WTC11 (cell line): ENCODE results near the gene GRN. TPM values are rescaled to one million over a fixed set of nuclear protein-coding genes. Genes with fewer than 3 reads are reported as not detected.

Source experiments
- ATAC-seq: fragments of 200-7000 bp; cut with Tn5 transposase; 2 replicates; pipeline ENCODE4 v1.10.0; 2021; ENCODE audit warnings: mild to moderate bottlenecking, moderate library complexity
- CTCF ChIA-PET: fragments of 300-600 bp; sonication (Branson Sonifier 250); formaldehyde crosslinking; loops from one replicate; lab custom pipeline; 2021; ENCODE audit warnings: antibody characterized with exemption; lab: Charles Lee
- POLR2A ChIA-PET: fragments of 350-600 bp; sonication (Branson Sonifier 250); formaldehyde crosslinking; loops from one replicate; lab custom pipeline; 2021; ENCODE audit warnings: antibody characterized with exemption; lab: Charles Lee
- DNase-seq: peaks from one replicate; pipeline ENCODE4 v3.0.0; 2021; ENCODE audit warnings: low spot score
- H3K27ac Mint-ChIP-seq: 2 replicates; pipeline ENCODE4 v1.8.0; 2021; ENCODE audit warnings: mixed read lengths
- H3K27me3 Mint-ChIP-seq: 2 replicates; pipeline ENCODE4 v1.8.0; 2021; ENCODE audit warnings: low read depth, mild to moderate bottlenecking, moderate library complexity, mixed read lengths
- H3K36me3 Mint-ChIP-seq: 2 replicates; pipeline ENCODE4 v1.8.0; 2021; ENCODE audit warnings: mixed read lengths
- H3K4me1 Mint-ChIP-seq: 2 replicates; pipeline ENCODE4 v1.8.0; 2022; ENCODE audit warnings: mixed read lengths
- H3K4me3 Mint-ChIP-seq: 2 replicates; pipeline ENCODE4 v1.8.0; 2021; ENCODE audit warnings: mild to moderate bottlenecking, moderate library complexity, mixed read lengths
- H3K9me3 Mint-ChIP-seq: 2 replicates; pipeline ENCODE4 v1.8.0; 2021; ENCODE audit warnings: mixed read lengths
- AR ChIP-seq: fragments of 250-450 bp; sonication (Bioruptor Pico); IDR thresholded peaks from 2 replicates; pipeline ENCODE4 v1.9.0; 2021; ENCODE audit warnings: mild to moderate bottlenecking
- ELF4 ChIP-seq: sonication (generic); formaldehyde crosslinking; IDR thresholded peaks from 2 replicates; pipeline ENCODE4 v1.8.1; 2022; ENCODE audit warnings: low read depth, mild to moderate bottlenecking, moderate library complexity, missing genetic modification reagents
- HMGXB4 ChIP-seq: sonication (generic); formaldehyde crosslinking; IDR thresholded peaks from 2 replicates; pipeline ENCODE4 v1.8.1; 2023; ENCODE audit warnings: mild to moderate bottlenecking, moderate library complexity, missing genetic modification reagents
- IRF2 ChIP-seq: sonication (generic); formaldehyde crosslinking; IDR thresholded peaks from 2 replicates; pipeline ENCODE4 v1.8.0; 2022; ENCODE audit warnings: low read depth, missing genetic modification reagents, borderline replicate concordance
- KAT7 ChIP-seq: sonication (generic); formaldehyde crosslinking; IDR thresholded peaks from 2 replicates; pipeline ENCODE4 v1.8.1; 2023; ENCODE audit warnings: missing genetic modification reagents, mild to moderate bottlenecking, borderline replicate concordance
- PRDM15 ChIP-seq: sonication (generic); formaldehyde crosslinking; IDR thresholded peaks from 2 replicates; pipeline ENCODE4 v1.8.0; 2022; ENCODE audit warnings: missing genetic modification reagents
- RORB ChIP-seq: fragments of 250-450 bp; sonication (Bioruptor Pico); IDR thresholded peaks from 2 replicates; pipeline ENCODE4 v1.9.0; 2021; ENCODE audit warnings: mild to moderate bottlenecking
- ZBTB43 ChIP-seq: sonication (generic); formaldehyde crosslinking; IDR thresholded peaks from 2 replicates; pipeline ENCODE4 v1.8.1; 2023; ENCODE audit warnings: mild to moderate bottlenecking, missing genetic modification reagents
- ZNF263 ChIP-seq: sonication (generic); formaldehyde crosslinking; IDR thresholded peaks from 2 replicates; pipeline ENCODE4 v1.8.1; 2022; ENCODE audit warnings: low read depth, mild to moderate bottlenecking, moderate library complexity, missing genetic modification reagents
- ZNF416 ChIP-seq: fragments of 250-450 bp; sonication (Bioruptor Pico); IDR thresholded peaks from 2 replicates; pipeline ENCODE4 v1.9.0; 2021; ENCODE audit warnings: mild to moderate bottlenecking, inconsistent platforms
- ZSCAN18 ChIP-seq: fragments of 250-450 bp; sonication (Bioruptor Pico); IDR thresholded peaks from 2 replicates; pipeline ENCODE4 v2.1.2; 2022; ENCODE audit warnings: mild to moderate bottlenecking, moderate library complexity
- total RNA-seq: library from RNA; stranded (reverse); gene quantifications from 3 replicates; pipeline ENCODE4 v1.2.3, GENCODE V29; 2021
- TF ChIP-seq, protein P1 (sequence below): fragments of 200-600 bp; IDR thresholded peaks from 2 replicates; pipeline ENCODE4 v1.8.0; 2022; ENCODE audit warnings: antibody characterized with exemption

The GRN gene
- total RNA-seq, 1 experiment from 2014 or later, result 177 TPM

- TF ChIP-seq ZNF416 (CRISPR knock-in tag), result no peak
These were observed 29.4 kb downstream of the GRN start (continued) for GRCh38 chr17:44374306-44375195.

DNA sequence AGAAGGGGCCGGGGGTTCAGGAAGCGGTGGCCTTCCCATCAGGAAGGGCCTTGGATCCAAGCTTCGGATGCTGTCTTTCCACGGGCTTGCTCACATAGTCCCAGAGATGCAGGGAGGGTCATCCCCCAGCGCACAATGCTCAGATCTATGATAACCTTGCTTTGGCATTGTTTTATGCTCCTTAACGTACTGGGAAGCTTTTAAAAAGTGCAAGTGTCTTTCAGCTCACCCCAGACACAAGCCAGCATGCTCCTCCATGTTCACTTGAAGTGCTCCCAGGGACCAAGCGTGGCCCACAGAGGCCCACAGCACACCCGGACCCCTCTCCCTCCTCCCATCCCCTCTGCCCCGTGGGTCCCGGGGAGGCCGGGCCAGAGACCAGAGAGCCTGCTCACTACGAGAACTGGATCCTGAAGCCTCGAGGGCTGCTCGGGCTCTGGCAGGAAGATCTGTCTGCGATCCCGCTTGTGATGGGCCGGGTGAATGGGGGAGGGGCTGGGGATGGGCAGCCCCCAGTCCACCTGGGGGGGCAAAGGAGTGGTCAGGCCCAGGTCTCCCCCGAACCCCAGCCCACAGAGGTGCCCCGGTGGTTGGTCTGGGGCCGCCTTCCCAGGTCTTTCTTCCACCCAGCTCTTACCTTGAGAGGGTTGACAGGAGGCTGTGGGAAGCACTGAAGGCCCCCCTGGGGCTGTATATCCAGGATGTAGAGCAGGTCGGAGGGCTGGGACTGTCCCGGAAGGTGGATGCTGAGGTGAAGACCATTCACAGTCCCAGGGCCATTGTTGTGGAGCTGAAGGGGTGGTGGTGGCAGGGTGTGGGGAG is 30.3 kb downstream of the GRN start:
- Mint-ChIP-seq H3K4me3 (peak overlapping the region; percentile 51), H3K27me3 (peaks cover 5% of the 10 kb centered on the region), H3K9me3 (no peaks in the 10 kb centered on the region), H3K4me1 (peaks cover 24% of the 10 kb centered on the region), H3K36me3 (no peaks in the 10 kb centered on the region), H3K27ac (no peak overlapping the region)
- ChIA-PET POLR2A (interaction anchor here (0.6 to 1.3 kb wide), 5 partner anchors 10 to 176 kb away, joined by 3 to 4 read pairs (median 3); partner anchors contain the start of genes ATXN7L3 and GRN), CTCF (interaction anchor here (0.6 to 4.4 kb wide), 50 partner anchors 9 to 536 kb away, joined by 3 to 128 read pairs (median 4); partner anchors contain the start of genes FAM171A2, FZD2, GPATCH8 and GRN)
- ATAC-seq, result peak; percentile 8
- DNase-seq, result peak; percentile 42
- TF ChIP-seq ELF4 (CRISPR knock-in tag), result no peak
- no peak for TF ChIP-seq AR (CRISPR knock-in tag)
- TF ChIP-seq IRF2, result no peak
- TF ChIP-seq PRDM15, result peak; percentile 60
- peak; percentile 34; the same call in 1 of the 2 replicates for TF ChIP-seq ZBTB43 (CRISPR knock-in tag)
- no peak for TF ChIP-seq KAT7 (CRISPR knock-in tag)
- peak; percentile 62; the same call in 1 of the 2 replicates for TF ChIP-seq ZNF263 (CRISPR knock-in tag)
- TF ChIP-seq ZSCAN18 (CRISPR knock-in tag), result no peak

GRCh38 chr17:44376124-44376523 is 31.0 kb downstream of the GRN start:
- ATAC-seq (peak; percentile 46), DNase-seq (peak; percentile 74)
- Mint-ChIP-seq H3K27me3 (peaks cover 5% of the 10 kb centered on the region; the same call in 1 of the 2 replicates), H3K4me3 (0 out of 2 replicates have a peak overlapping the region, but pooled peaks have one; percentile 18), H3K27ac (no peak overlapping the region), H3K36me3 (no peaks in the 10 kb centered on the region), H3K4me1 (peaks cover 27% of the 10 kb centered on the region), H3K9me3 (no peaks in the 10 kb centered on the region)
- ChIA-PET POLR2A (interaction anchor here (0.6 to 1.3 kb wide), 3 partner anchors 11 to 177 kb away, joined by 3 to 4 read pairs (median 3); partner anchors contain the start of gene ATXN7L3), CTCF (interaction anchor here (0.5 to 4.4 kb wide), 40 partner anchors 9 to 535 kb away, joined by 3 to 128 read pairs (median 4); partner anchors contain the start of genes FAM171A2, FZD2, GRN and HDAC5)
- TF ChIP-seq HMGXB4 (CRISPR knock-in tag), result 0 out of 2 replicates have a peak, but pooled peaks have one; percentile 8
- no peak for TF ChIP-seq RORB (CRISPR knock-in tag)
- TF ChIP-seq, protein P1, sequence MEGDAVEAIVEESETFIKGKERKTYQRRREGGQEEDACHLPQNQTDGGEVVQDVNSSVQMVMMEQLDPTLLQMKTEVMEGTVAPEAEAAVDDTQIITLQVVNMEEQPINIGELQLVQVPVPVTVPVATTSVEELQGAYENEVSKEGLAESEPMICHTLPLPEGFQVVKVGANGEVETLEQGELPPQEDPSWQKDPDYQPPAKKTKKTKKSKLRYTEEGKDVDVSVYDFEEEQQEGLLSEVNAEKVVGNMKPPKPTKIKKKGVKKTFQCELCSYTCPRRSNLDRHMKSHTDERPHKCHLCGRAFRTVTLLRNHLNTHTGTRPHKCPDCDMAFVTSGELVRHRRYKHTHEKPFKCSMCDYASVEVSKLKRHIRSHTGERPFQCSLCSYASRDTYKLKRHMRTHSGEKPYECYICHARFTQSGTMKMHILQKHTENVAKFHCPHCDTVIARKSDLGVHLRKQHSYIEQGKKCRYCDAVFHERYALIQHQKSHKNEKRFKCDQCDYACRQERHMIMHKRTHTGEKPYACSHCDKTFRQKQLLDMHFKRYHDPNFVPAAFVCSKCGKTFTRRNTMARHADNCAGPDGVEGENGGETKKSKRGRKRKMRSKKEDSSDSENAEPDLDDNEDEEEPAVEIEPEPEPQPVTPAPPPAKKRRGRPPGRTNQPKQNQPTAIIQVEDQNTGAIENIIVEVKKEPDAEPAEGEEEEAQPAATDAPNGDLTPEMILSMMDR, result peak; percentile 55
